Inferior parietal cortex (tissue), 1 donor: ENCODE results near the gene PRR4.

ENCODE experiments used
- DNase-seq: peaks from one replicate; pipeline ENCODE4 v3.0.0-alpha.2; 2016; ENCODE audit errors: extremely low spot score

Gene PRR4, protein sequence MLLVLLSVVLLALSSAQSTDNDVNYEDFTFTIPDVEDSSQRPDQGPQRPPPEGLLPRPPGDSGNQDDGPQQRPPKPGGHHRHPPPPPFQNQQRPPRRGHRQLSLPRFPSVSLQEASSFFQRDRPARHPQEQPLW

DNA sequence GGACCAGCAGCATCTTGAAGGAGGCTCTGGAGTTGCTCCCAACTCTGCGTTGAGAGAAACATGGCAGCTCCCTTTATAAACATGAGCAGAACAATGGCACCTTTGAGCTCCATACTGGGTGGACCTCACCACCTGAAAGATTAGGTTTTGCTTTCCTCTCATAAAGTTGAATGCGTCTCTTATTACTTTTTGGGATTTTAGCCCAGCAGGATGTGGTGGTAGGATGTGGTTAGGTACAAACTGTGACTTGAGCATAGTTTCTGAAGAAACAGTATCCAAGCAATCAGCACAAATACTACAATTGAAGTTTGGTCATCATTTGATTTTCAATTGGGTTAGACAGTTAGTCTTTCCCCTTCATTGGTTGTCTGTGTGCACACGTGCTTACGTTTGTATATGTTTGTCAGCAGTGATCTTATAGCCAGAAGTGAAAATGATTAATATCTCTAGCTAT is at the start of gene PRR4:
TSS of gene PRR4 (minus strand) at position 51 of the 454 bp plus-strand sequence. CDS start at position 13, 38 bp downstream.
- DNase-seq: no peak

DNA sequence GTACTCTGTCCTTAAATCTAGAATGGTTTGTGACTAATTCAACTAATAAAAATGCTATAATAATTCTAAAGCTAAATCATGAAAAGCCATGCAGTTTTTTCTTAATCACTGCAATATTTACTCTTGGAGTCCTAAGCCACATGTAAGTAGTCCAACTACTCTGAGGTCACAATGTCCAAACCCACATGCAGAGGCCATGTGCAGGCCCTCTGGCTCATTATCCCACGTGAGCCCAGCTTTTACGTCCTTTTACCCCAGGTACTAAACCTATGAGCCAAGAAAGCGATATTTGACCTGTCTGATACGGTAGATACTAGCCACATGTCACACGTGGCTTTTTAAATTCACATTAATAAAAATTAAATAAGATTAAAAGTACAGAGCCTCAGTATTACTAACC is 47.6 kb upstream of the PRR4 start:
- DNase-seq: no peak

DNA sequence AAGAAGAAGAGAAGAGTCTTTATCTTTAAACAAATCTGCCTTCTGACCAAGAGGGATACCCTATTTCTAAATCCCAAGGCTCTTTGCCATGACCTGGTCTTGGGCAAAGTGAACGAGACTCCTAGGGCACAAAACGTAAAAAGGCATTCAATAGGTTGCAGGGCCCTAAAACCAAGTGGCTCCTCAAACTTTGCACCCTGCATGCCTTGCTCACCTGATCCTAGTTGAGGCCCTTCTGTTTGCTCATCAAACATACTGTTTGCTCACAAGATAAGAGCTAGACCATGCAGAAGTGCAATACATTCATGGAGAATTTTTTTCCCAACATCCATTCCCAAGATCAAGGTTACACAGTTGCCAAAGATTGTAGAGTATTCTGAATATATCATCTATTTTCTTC is 42.7 kb upstream of the PRR4 start:
- no peak for DNase-seq

DNA sequence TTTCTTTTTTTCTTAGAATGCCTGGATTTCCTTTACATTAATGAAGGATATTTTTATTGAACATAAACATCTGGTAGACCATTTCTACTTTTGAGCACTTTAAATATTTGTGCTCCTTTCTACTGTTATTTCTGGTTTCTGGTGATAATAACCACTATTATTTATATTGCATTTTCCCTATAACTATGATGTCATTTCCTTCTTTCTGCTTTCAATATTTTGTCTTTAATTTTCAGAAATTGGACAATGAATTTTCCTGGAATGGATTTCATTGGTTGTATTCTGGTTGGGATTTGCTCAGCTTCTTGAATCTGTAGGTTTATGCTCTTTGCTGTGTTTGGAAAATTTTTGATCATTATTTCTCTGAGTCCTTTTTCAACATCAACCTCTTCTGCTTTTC is 40.0 kb upstream of the PRR4 start:
- no peak for DNase-seq

DNA sequence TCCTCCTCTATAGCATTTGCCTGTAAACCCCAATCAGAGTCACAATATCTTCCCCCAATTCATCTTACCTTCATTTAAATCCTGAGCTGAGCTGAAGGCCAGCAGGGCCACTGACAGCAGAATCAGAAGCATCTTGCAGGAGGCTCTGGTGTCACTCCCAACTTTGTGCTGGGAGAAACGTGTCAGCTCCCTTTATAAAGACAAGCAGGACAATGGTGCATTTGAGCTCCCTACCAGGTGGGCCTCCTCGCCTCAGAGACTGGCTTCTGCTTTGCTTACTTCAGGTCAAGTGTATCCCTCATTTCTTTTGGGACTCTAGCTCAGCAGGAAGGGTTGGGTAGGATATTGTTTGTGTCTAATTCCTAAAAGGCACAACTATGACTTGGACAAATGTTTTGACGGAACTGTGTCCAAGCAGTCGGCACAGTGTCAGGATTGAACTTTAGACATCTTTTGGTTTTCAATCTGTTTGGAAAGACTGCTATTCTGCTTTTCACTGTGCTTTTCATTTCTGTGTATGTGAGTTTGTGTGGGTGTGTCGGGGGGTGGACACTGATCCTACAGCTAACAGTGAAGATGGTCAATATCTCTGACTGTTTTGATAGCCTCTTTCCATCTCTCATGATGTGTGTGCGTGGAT is 34.9 kb upstream of the PRR4 start, which contains the start of gene PRH1:
TSS of gene PRH1 (minus strand) at position 170 of the 640 bp plus-strand sequence. CDS start at position 132, 38 bp downstream.
- no peak for DNase-seq

DNA sequence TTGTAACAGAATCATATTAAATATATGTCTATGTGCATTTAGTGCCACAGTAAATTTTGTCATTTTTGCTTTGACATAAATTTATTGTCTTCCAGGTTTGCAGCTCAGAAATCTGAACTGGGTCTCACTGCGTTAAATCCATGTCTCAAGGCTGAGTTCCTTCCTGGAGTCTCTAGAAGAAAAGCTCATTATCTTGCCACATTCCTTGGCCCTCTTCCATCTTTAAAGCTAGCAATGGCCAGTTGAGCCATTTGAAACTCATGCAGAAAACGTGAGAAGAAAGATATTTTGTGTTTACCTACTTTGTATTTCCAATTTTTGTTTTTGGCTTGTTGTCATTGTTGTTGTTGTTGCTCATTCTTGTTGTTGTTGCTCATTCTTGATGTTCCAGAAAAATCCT is 24.1 kb upstream of the PRR4 start:
- DNase-seq: no peak

DNA sequence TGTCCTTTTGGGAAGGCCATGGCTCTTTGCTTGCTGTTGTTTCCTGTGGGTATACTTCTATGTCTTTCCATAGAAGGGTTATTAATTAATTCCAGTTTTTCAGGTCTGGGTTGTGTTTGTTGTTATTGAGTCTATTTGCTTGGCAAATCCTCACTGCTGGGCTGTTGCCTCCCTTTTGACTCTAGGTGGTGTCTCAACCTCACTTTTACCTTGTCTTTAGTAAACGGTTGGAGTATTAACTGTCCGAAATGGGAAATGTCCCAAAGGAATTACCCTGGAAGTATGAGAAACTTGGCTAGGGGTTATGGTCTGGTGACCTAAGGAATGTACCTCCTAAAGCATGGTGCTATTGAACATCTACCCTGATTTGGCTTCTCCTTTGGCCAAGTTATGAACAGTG is 18.1 kb upstream of the PRR4 start:
- DNase-seq: no peak

DNA sequence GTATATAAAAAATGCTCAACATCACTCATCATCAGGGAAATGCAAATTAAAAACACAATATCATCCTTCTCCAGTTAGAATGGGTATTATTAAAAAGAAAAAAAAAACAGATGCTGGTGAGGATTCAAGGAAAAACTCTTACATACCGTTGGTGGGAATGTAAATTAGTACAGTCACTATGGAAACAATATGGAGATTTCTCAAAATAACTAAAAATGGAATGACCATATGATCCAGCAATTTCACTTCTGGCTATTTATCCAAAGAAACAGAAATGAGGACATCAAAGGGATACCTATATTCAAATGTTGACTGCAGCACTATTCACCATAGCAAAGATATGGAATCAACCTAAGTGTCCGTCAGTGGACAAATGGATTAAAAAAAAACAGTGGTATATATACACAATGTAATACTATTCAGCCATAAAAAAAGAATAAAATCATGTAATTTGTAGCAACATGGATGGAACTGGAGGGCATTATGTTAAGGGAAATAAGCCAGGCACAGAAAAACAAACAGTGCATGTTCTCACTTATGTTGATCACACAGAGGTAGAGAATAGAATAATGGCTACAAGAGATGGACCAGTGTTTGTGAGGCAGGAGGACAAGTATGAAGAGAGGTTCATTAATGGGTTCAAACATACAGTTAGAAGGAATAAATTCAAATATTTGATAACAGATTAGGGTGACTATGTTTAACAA is 14.4 kb upstream of the PRR4 start:
- no peak for DNase-seq

DNA sequence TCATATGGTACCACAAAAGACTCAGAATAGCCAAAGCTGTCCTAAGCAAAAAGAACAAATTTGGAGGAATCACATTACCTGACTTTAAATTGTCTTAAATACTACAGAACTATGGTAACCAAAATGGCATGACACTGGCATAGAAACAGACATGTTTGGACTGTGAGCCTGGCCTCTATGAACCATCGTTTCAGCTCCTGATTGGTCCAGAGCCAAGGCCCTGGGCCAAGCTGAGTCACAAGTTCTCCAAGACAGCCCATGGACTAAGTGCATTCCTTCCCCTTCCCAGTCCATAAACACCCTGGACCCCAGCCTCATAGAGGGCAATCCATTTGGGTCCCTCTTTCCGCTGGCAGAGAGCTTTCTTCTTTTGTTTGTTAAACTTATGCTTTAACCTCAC is 12.1 kb upstream of the PRR4 start:
- DNase-seq: no peak

DNA sequence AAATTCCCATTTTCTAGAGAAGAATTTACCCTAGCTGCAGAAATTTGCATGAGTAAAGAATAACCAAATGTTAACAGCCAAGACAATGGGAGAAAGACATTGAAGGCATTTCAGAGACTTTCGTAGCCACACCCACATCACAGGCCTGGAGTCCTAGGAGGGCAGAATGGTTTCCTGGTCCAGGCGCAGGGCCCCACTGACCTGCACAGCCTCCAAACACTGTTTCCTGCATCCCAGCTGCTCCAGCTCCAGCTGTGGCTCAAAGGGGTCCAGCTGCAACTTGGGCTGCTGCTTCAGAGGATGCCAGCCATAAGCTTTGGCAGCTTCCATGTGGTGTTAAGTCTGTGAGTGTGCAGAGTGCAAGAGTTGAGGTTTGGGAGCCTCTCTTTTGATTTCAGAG is 6.5 kb upstream of the PRR4 start:
- DNase-seq: no peak

DNA sequence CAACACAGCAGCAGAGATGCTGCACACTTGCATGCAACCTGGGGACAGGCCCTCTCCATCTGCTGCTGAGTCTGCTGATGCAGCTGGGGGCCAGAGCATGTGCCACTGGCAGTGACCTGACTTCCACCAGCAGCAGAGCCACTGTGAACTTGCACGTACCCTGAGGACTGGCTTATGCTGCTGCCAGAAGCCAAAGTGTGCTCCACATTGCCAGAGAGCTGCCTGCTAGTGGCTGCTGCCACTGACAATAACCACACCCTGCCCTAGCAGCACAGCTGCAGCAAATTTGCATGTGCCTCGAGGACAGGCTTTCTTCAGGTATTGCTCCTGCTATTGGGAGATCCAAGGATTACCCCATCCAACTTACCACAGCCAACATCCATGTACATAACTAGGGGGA is 4.5 kb upstream of the PRR4 start:
- DNase-seq: no peak

DNA sequence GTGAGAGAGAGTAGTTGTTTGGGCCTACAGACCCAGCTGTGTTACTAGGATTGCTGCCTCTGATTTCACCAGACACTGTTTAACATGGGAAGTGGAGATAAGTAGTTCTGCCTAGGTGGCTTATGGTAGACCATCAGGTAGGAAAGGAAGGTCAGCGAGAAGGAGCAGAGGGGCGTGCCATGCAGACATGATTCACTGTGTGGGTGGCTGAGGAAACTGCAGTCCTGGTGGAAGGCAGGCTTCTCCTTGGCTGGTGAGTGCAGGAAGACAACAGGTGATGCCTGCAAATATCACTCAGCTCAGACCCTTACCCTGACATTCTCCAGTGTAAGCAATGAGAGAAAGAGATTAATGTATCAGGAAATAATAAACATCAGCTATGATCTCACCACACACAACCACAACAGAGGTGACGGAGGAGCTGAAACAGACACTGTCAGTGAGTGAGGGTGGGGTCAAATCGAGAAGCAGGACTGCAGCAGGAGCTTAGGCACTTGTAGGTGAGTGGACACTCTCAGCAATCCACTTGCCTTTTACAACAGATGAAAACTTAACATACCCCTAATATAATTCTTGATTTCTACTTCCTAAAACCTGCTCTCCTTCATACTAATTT is 2.1 kb upstream of the PRR4 start:
- no peak for DNase-seq

DNA sequence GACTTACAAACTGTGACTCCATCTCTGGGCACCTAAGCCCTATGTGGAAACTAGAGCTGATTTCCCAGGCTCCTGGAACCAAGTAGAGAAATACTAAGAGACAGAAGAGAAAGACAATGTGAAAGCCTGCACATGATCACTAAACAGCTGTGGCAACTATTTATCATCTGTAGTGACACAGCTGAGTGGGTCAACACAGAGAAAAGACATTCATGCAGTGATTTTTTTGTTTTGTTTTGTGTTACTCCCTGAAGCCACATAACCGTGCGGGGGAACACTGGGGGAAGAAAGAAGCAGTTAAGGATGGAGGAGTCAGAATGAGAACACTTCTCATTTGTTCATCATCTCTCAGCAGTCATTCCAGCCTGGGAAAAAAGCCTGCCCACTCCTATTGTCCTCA is 1.5 kb downstream of the PRR4 start:
- no peak for DNase-seq

DNA sequence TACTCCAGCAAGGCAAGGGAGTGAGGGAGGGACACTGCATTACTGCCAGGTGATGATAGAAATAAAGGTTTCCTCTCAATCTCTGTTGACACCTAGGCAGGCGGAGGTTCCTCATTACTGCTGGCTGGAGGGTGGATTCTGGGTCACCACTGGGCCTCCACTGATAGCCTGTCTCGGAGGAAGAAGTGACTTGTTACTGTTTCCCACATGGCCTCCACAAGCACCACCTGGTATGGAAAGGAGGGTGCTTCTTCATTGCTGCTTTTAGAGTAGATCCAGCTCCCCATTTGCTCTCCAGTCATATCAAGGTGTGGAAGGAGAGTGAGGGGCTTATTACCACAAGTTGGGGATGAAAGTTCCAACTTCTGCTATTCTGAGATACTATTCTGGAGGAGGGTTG is 6.4 kb downstream of the PRR4 start:
- DNase-seq: no peak

DNA sequence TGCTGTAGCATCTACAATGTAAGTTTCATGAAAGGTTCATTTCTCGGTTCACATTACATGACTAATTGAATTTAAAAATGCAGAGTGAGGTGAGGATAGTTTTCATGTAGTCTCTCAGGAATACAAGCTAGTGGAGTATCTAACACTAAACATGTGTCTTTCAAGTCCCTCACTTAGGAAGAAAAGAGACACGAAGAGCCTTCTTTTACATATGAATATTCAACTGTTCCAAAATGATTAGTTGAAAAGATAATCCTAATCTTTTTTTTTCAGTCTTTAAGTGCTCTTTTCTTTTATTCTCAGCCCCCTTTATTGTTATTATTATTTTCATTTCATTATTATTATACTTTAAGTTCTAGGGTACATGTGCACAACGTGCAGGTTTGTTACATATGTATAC is 10.8 kb downstream of the PRR4 start:
- DNase-seq: no peak

DNA sequence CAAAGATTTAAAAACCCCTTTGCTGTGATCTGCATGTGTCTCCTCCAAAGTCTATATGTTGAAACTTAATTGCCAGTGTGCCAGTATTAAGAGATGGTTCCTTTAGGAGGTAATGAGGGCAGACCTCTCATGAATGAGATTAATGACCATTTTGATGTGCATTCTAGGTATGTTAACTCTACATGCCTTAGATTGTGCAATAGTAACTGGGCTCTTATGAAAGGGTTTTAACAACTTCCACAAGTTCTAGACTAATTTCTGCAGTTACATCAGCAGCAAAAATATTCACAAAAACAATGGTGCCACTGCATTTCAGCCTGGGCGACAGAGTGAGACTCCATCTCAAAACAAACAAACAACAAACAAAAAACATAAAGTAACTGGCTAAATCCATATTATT is 19.3 kb downstream of the PRR4 start:
- no peak for DNase-seq

DNA sequence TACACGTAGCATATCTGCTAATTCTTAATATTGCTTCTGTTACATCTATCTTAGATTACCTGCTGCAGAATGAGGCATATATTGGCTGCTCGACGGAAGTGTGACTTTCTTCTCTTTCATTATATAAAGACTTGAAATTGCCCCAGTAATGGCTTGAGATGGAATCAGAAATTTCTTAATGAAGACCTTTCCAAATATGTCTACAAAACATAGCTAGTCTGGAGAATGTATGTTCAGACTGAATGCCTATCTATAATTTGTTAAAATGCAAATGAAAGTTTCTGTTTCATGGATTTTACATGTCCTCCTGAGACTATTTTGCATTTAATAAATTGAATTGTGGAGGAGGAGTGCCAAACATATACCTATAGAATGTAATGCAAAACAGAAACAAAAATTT is 23.0 kb downstream of the PRR4 start, which contains the start of gene TAS2R10:
TSS of gene TAS2R10 (minus strand) at position 101 of the 400 bp plus-strand sequence. CDS start at position 12, 89 bp downstream.
- DNase-seq: no peak

DNA sequence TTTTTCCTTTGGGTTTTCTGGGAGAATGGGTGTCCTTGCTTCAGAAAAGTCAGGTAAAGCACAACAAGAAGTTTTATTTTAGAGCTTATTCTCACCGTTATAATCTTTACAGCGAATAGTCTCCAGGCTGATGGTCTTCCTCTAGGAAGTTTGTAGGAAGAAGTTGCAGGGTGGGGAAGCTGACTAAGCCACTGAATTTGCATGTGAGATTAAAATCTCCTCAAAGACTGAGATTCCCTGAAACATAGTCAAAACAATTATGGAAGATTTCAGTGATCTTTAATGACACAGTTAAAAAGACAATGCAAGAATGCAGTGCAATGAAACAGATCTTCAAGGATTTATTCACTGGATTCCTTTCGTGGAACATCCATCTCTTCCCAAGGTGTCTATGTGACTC is 24.3 kb downstream of the PRR4 start:
- DNase-seq: no peak

DNA sequence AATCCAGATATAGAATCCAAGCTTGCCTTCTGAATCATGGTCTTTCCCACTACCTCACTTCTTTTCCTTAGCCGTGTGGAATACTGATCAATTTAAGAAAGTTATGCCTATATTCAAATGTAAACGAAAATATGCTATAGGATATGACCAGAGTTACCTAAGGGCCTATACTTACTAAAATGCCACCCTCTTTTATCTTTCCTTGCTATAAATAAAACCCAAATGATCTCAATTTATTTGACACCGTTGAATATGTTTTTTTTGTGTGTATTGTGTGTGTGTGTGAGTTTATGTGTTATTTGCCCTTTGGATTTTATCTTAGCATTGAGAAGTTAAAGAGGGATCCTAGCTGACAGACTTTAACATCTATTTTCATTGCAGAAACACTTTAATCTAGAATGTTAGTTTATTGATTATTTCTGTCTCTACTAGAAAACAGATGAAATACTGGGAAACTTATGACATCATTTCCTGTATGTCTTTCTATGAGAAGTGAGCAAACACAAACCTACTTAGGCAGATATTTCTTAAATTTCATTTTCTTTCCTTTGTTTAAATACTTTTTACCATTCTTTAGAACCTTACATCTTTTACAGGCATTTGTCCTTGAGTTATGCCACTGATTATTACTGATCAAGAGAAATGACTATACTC is 37.3 kb downstream of the PRR4 start:
- no peak for DNase-seq

DNA sequence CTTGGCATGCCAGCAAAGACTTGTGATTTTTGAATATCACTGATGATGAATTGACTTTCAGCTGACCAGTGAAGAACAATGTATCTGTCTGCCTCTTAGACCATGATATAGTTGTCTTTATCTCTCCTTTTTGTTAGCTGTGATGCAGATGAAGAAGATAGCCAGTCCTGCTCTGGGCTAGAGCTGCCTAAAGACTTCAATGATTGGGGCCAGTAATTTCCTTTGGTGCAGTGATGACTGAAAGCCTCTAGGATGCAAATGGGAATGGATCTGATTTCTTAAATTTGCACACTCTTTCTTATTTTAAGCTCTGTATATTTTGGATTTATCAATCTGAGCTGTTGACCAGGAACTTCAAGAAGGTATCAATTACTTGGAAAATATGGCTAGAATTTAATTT is 39.2 kb downstream of the PRR4 start, which contains the start of gene TAS2R9:
TSS of gene TAS2R9 (minus strand) at position 101 of the 400 bp plus-strand sequence. CDS start at position 8, 93 bp downstream.
- no peak for DNase-seq

DNA sequence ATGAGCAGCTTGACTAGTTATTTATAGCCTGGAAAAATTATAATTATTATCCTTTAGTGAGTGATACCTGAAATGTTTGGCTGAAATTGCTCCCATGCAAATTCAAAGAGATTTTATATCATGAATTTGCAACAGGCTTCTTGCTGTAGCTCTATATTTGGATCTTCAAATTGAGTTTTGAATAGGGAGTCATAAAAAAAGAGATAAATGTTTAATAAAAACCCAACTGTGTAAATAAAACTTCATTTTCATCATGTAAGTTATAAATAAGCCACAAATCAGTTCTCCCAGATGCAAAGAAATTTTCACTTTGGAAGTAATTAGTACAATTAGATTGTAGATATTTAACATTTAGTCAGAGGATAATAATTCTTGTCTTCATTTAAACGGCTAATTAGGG is 42.1 kb downstream of the PRR4 start, which contains the start of gene TAS2R8:
TSS of gene TAS2R8 (minus strand) at position 101 of the 400 bp plus-strand sequence. CDS start 306 bp downstream, outside the sequence.
- DNase-seq: no peak

DNA sequence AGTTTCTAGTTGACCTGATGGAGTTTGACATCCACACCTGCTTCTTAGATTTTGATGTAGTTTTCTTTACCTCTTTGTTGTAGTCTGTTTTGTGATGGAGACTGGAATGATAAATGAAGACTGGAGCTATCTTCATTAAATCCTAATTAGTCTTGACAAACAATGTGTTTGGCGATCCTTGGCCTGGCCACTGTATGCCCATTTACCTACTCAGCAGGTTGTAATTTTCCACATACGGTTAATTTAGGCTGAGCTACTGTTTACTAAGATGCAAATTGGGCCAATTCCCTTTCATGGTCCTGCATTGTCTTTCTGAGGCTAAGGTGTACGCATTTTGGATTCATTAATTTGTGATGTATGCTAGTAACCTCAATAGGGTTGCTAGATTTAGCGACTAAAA is 46.7 kb downstream of the PRR4 start, which contains the start of gene TAS2R7:
TSS of gene TAS2R7 (minus strand) at position 41 of the 400 bp plus-strand sequence. CDS start 57 bp downstream, outside the sequence.
- no peak for DNase-seq
